ENCODE data around the gene DOLK. TPM values are rescaled to one million over a fixed set of nuclear protein-coding genes. Genes with fewer than 3 reads are reported as not detected.

The DOLK gene
- total RNA-seq, 1 experiment from 2014 or later: 14.8 TPM

DNA sequence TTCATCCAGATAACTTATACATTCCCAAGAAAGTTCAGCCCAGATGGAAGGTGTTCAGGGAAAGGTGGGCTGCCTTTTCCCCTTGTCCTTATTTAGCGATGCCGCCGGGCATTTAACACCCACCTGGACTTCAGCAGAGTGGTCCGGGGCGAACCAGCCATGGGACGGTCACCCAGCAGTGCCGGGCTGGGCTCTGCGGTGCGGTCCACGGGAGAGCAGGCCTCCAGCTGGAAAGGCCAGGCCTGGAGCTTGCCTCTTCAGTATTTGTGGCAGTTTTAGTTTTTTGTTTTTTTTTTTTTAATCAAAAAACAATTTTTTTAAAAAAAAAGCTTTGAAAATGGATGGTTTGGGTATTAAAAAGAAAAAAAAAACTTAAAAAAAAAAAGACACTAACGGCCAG lies 30.7 kb downstream of the DOLK start:
- Mint-ChIP-seq H3K4me1 (peaks cover 26% of the 10 kb centered on the region), H3K9me3 (no peaks in the 10 kb centered on the region), H3K36me3 (peaks cover 29% of the 10 kb centered on the region), H3K27ac (peak overlapping the region; percentile 32; the same call in 1 of the 2 replicates), H3K4me3 (no peak overlapping the region), H3K27me3 (ENCODE audit: low read depth) (no peaks in the 10 kb centered on the region)
- DNase-seq (ENCODE audit: low spot score) (no peak), ATAC-seq (no peak)
- POLR2A ChIA-PET: no interaction called here
- CTCF ChIA-PET: no interaction called here
- no peak for TF ChIP-seq ZNF423 (CRISPR knock-in tag; IDR thresholded peaks at IDR 0.05)
- no peak for TF ChIP-seq ZNF263 (CRISPR knock-in tag; IDR thresholded peaks at IDR 0.05; ENCODE audit: low read depth)

DNA sequence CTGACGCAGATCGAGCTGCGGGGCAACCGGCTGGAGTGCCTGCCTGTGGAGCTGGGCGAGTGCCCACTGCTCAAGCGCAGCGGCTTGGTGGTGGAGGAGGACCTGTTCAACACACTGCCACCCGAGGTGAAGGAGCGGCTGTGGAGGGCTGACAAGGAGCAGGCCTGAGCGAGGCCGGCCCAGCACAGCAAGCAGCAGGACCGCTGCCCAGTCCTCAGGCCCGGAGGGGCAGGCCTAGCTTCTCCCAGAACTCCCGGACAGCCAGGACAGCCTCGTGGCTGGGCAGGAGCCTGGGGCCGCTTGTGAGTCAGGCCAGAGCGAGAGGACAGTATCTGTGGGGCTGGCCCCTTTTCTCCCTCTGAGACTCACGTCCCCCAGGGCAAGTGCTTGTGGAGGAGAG lies 31.2 kb downstream of the DOLK start:
- no peak overlapping the region for H3K27ac Mint-ChIP-seq
- TF ChIP-seq MYBL2 (CRISPR knock-in tag; IDR thresholded peaks at IDR 0.05): no peak
- no peak for TF ChIP-seq ELF4 (CRISPR knock-in tag; IDR thresholded peaks at IDR 0.05; ENCODE audit: low read depth)
- TF ChIP-seq, protein P1, sequence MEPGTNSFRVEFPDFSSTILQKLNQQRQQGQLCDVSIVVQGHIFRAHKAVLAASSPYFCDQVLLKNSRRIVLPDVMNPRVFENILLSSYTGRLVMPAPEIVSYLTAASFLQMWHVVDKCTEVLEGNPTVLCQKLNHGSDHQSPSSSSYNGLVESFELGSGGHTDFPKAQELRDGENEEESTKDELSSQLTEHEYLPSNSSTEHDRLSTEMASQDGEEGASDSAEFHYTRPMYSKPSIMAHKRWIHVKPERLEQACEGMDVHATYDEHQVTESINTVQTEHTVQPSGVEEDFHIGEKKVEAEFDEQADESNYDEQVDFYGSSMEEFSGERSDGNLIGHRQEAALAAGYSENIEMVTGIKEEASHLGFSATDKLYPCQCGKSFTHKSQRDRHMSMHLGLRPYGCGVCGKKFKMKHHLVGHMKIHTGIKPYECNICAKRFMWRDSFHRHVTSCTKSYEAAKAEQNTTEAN (CRISPR knock-in tag; IDR thresholded peaks at IDR 0.05): no peak
- TF ChIP-seq KAT7 (CRISPR knock-in tag; IDR thresholded peaks at IDR 0.05; ENCODE audit: borderline replicate concordance): no peak
- no peak for TF ChIP-seq TEAD4 (CRISPR knock-in tag; IDR thresholded peaks at IDR 0.05)
- no peak for TF ChIP-seq ZNF219 (CRISPR knock-in tag; IDR thresholded peaks at IDR 0.05; ENCODE audit: borderline replicate concordance)
- TF ChIP-seq, protein P2, sequence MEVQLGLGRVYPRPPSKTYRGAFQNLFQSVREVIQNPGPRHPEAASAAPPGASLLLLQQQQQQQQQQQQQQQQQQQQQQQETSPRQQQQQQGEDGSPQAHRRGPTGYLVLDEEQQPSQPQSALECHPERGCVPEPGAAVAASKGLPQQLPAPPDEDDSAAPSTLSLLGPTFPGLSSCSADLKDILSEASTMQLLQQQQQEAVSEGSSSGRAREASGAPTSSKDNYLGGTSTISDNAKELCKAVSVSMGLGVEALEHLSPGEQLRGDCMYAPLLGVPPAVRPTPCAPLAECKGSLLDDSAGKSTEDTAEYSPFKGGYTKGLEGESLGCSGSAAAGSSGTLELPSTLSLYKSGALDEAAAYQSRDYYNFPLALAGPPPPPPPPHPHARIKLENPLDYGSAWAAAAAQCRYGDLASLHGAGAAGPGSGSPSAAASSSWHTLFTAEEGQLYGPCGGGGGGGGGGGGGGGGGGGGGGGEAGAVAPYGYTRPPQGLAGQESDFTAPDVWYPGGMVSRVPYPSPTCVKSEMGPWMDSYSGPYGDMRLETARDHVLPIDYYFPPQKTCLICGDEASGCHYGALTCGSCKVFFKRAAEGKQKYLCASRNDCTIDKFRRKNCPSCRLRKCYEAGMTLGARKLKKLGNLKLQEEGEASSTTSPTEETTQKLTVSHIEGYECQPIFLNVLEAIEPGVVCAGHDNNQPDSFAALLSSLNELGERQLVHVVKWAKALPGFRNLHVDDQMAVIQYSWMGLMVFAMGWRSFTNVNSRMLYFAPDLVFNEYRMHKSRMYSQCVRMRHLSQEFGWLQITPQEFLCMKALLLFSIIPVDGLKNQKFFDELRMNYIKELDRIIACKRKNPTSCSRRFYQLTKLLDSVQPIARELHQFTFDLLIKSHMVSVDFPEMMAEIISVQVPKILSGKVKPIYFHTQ (CRISPR knock-in tag; IDR thresholded peaks at IDR 0.05): no peak
- CTCF ChIA-PET: interaction anchor here (1.7 kb wide), 1 partner anchor 12 kb away, joined by 5 read pairs; no protein-coding TSS in a partner anchor
- ATAC-seq (no peak), DNase-seq (ENCODE audit: low spot score) (no peak)
- no peak overlapping the region for H3K4me3 Mint-ChIP-seq
- POLR2A ChIA-PET: no interaction called here
- H3K4me1 Mint-ChIP-seq: peaks cover 26% of the 10 kb centered on the region
- peaks cover 29% of the 10 kb centered on the region for H3K36me3 Mint-ChIP-seq
- H3K27me3 Mint-ChIP-seq (ENCODE audit: low read depth): no peaks in the 10 kb centered on the region
- no peaks in the 10 kb centered on the region for H3K9me3 Mint-ChIP-seq

DNA sequence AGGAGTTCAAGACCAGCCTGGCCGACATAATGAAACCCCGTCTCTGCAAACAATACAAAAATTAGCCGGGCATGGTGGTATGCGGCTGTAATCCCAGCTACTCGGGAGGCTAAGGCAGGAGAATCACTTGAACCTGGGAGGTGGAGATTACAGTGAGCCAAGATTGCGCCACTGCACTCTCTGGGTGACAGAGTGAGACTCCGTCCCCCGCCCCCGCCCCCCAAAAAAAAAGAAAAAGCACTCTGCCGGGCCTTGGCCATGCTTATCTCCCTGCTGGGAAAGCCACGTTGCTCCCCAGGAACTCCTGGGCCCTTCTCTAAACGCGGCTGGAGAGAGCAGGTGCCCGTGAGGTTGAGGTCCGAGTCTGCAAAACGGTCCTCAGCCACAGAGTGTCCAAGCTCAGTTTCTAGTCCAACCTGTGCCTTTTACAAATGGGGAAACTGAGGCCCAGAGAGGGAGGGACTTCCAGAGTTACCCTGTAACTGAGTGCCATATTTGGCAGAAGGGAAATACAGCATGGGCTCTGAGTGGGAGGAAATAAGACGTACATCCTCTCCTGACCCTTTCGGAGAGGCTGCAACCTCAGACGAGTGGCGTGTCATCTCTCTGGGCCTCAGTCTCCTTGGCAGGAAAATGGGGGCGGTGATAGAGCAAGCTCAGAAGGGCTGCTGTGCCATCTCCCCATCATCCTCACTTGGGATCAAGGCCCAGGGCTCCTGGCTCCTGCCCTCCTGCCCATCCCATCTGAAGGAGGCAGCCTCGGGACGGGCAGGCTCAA lies 33.2 kb downstream of the DOLK start:
- H3K27me3 Mint-ChIP-seq (ENCODE audit: low read depth): no peaks in the 10 kb centered on the region; the same call in 1 of the 2 replicates
- no peak overlapping the region for H3K4me3 Mint-ChIP-seq
- H3K9me3 Mint-ChIP-seq: no peaks in the 10 kb centered on the region
- H3K27ac Mint-ChIP-seq: no peak overlapping the region
- ATAC-seq (no peak), DNase-seq (ENCODE audit: low spot score) (no peak)
- ChIA-PET CTCF (interaction anchor here (1.6 kb wide), 1 partner anchor 13 kb away, joined by 6 read pairs; no protein-coding TSS in a partner anchor), POLR2A (no interaction called here)
- TF ChIP-seq ZNF671 (CRISPR knock-in tag; IDR thresholded peaks at IDR 0.05) (no peak), TEAD1 (CRISPR knock-in tag; IDR thresholded peaks at IDR 0.05) (no peak), CBFB (CRISPR knock-in tag; IDR thresholded peaks at IDR 0.05; ENCODE audit: low read depth) (no peak), ZNF219 (CRISPR knock-in tag; IDR thresholded peaks at IDR 0.05; ENCODE audit: borderline replicate concordance) (no peak), ELF4 (CRISPR knock-in tag; IDR thresholded peaks at IDR 0.05; ENCODE audit: low read depth) (no peak), ATF1 (CRISPR knock-in tag; IDR thresholded peaks at IDR 0.05) (no peak), MYBL2 (CRISPR knock-in tag; IDR thresholded peaks at IDR 0.05) (no peak), NFATC4 (CRISPR knock-in tag; IDR thresholded peaks at IDR 0.05) (no peak), ZNF396 (CRISPR knock-in tag; IDR thresholded peaks at IDR 0.05; ENCODE audit: borderline replicate concordance) (no peak), FOXK1 (CRISPR knock-in tag; IDR thresholded peaks at IDR 0.05) (no peak)
- TF ChIP-seq, protein P2 (CRISPR knock-in tag; IDR thresholded peaks at IDR 0.05): no peak
- TF ChIP-seq, protein P3, sequence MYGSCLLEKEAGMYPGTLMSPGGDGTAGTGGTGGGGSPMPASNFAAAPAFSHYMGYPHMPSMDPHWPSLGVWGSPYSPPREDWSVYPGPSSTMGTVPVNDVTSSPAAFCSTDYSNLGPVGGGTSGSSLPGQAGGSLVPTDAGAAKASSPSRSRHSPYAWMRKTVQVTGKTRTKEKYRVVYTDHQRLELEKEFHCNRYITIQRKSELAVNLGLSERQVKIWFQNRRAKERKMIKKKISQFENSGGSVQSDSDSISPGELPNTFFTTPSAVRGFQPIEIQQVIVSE (CRISPR knock-in tag; IDR thresholded peaks at IDR 0.05; ENCODE audit: borderline replicate concordance): no peak
- TF ChIP-seq, protein P4, sequence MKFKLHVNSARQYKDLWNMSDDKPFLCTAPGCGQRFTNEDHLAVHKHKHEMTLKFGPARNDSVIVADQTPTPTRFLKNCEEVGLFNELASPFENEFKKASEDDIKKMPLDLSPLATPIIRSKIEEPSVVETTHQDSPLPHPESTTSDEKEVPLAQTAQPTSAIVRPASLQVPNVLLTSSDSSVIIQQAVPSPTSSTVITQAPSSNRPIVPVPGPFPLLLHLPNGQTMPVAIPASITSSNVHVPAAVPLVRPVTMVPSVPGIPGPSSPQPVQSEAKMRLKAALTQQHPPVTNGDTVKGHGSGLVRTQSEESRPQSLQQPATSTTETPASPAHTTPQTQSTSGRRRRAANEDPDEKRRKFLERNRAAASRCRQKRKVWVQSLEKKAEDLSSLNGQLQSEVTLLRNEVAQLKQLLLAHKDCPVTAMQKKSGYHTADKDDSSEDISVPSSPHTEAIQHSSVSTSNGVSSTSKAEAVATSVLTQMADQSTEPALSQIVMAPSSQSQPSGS (CRISPR knock-in tag; IDR thresholded peaks at IDR 0.05; ENCODE audit: borderline replicate concordance, low read depth): no peak
- TF ChIP-seq, protein P5, sequence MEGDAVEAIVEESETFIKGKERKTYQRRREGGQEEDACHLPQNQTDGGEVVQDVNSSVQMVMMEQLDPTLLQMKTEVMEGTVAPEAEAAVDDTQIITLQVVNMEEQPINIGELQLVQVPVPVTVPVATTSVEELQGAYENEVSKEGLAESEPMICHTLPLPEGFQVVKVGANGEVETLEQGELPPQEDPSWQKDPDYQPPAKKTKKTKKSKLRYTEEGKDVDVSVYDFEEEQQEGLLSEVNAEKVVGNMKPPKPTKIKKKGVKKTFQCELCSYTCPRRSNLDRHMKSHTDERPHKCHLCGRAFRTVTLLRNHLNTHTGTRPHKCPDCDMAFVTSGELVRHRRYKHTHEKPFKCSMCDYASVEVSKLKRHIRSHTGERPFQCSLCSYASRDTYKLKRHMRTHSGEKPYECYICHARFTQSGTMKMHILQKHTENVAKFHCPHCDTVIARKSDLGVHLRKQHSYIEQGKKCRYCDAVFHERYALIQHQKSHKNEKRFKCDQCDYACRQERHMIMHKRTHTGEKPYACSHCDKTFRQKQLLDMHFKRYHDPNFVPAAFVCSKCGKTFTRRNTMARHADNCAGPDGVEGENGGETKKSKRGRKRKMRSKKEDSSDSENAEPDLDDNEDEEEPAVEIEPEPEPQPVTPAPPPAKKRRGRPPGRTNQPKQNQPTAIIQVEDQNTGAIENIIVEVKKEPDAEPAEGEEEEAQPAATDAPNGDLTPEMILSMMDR (IDR thresholded peaks at IDR 0.05): no peak
- peaks cover 39% of the 10 kb centered on the region for H3K36me3 Mint-ChIP-seq
- H3K4me1 Mint-ChIP-seq: peaks cover 24% of the 10 kb centered on the region
